ENCODE measurements around the gene SHISAL1.

The SHISAL1 gene

GRCh38 chr22:44298406-44299091 is 14.2 kb downstream of the SHISAL1 start:
- no peak for DNase-seq

GRCh38 chr22:44297470-44298061 is 15.2 kb downstream of the SHISAL1 start:
- DNase-seq, result no peak

- DNase-seq, result no peak
These were observed 17.3 kb downstream of the SHISAL1 start for GRCh38 chr22:44295406-44295805.

GRCh38 chr22:44293876-44294275 is 18.9 kb downstream of the SHISAL1 start:
- DNase-seq, result no peak

GRCh38 chr22:44293034-44293433 is 19.7 kb downstream of the SHISAL1 start:
- DNase-seq, result no peak

GRCh38 chr22:44292521-44292920 is 20.2 kb downstream of the SHISAL1 start:
- no peak for DNase-seq

GRCh38 chr22:44291674-44292360 is 20.9 kb downstream of the SHISAL1 start:
- DNase-seq, result no peak

- no peak for DNase-seq
These were observed 21.5 kb downstream of the SHISAL1 start for GRCh38 chr22:44291265-44291664.

- DNase-seq, result no peak
These were observed 23.2 kb downstream of the SHISAL1 start for GRCh38 chr22:44289414-44290171.

- no peak for DNase-seq
These were observed 23.8 kb downstream of the SHISAL1 start for GRCh38 chr22:44288913-44289312.

- no peak for DNase-seq
These were observed 25.0 kb downstream of the SHISAL1 start for GRCh38 chr22:44287741-44288140.

GRCh38 chr22:44287121-44287693 is 25.5 kb downstream of the SHISAL1 start:
- DNase-seq, result no peak

- no peak for DNase-seq
These were observed 26.1 kb downstream of the SHISAL1 start for GRCh38 chr22:44286646-44287045.

GRCh38 chr22:44284711-44285110 is 28.0 kb downstream of the SHISAL1 start:
- DNase-seq, result no peak

GRCh38 chr22:44281768-44282637 is 30.7 kb downstream of the SHISAL1 start:
- DNase-seq, result no peak

GRCh38 chr22:44280665-44281188 is 32.0 kb downstream of the SHISAL1 start:
- no peak for DNase-seq

- DNase-seq, result no peak
These were observed 33.7 kb downstream of the SHISAL1 start for GRCh38 chr22:44279069-44279360.

GRCh38 chr22:44278243-44279068 is 34.3 kb downstream of the SHISAL1 start:
- DNase-seq, result no peak

- no peak for DNase-seq
These were observed 35.2 kb downstream of the SHISAL1 start for GRCh38 chr22:44277386-44278135.

- DNase-seq, result no peak
These were observed 35.9 kb downstream of the SHISAL1 start for GRCh38 chr22:44276706-44277356.
